H9 (cell line): ENCODE measurements around the gene ING5. TPM values are rescaled to one million over a fixed set of nuclear protein-coding genes. Genes with fewer than 3 reads are reported as not detected.

Source experiments
- DNase-seq: peaks from one replicate; pipeline ENCODE4 v3.0.0-alpha.2; 2017
- H2AFZ ChIP-seq: one replicate; pipeline ENCODE4 v1.6.1; 2013; ENCODE audit warnings: mild to moderate bottlenecking, low read length, control low read depth, moderate library complexity
- H2AK5ac ChIP-seq: 2 replicates; pipeline ENCODE4 v1.6.1; 2013; ENCODE audit warnings: low read length, control low read depth, mixed read lengths; ENCODE audit not compliant: insufficient read length
- H2BK120ac ChIP-seq: one replicate; pipeline ENCODE4 v1.6.1; 2013; ENCODE audit warnings: low read depth, mild to moderate bottlenecking, low read length, control low read depth, inconsistent platforms; ENCODE audit not compliant: poor library complexity, severe bottlenecking
- H2BK12ac ChIP-seq: 2 replicates; pipeline ENCODE4 v1.6.1; 2013; ENCODE audit warnings: low read length, control low read depth, mixed read lengths, low read depth; ENCODE audit not compliant: insufficient read length
- H2BK15ac ChIP-seq: 2 replicates; pipeline ENCODE4 v1.6.1; 2013; ENCODE audit warnings: low read depth, low read length, control low read depth
- H2BK20ac ChIP-seq: one replicate; pipeline ENCODE4 v1.6.1; 2013; ENCODE audit warnings: low read depth, mild to moderate bottlenecking, low read length, control low read depth, inconsistent platforms; ENCODE audit not compliant: poor library complexity, severe bottlenecking
- H2BK5ac ChIP-seq: 2 replicates; pipeline ENCODE4 v1.6.1; 2013; ENCODE audit warnings: low read length, control low read depth, mixed read lengths; ENCODE audit not compliant: insufficient read length
- H3K14ac ChIP-seq: 2 replicates; pipeline ENCODE4 v1.6.1; 2013; ENCODE audit warnings: low read length, control low read depth; ENCODE audit not compliant: insufficient read depth
- H3K18ac ChIP-seq: 2 replicates; pipeline ENCODE4 v1.6.1; 2013; ENCODE audit warnings: low read depth, mild to moderate bottlenecking, mixed read lengths, low read length, control low read depth; ENCODE audit not compliant: insufficient read length
- H3K23ac ChIP-seq: 2 replicates; pipeline ENCODE4 v1.6.1; 2013; ENCODE audit warnings: low read length, control low read depth, mixed read lengths, low read depth; ENCODE audit not compliant: insufficient read length
- H3K23me2 ChIP-seq: 2 replicates; pipeline ENCODE4 v1.6.1; 2013; ENCODE audit warnings: low read depth, mild to moderate bottlenecking, mixed read lengths, low read length, control low read depth; ENCODE audit not compliant: insufficient read length, poor library complexity, severe bottlenecking
- H3K27ac ChIP-seq: 2 replicates; pipeline ENCODE4 v1.5.1; 2013; ENCODE audit warnings: low read length, control low read depth, mixed read lengths, low read depth; ENCODE audit not compliant: insufficient read length
- H3K27me3 ChIP-seq: 2 replicates; pipeline ENCODE4 v1.6.1; 2013; ENCODE audit warnings: low read length, control low read depth, inconsistent platforms; ENCODE audit not compliant: insufficient read depth
- H3K4ac ChIP-seq: 2 replicates; pipeline ENCODE4 v1.6.1; 2013; ENCODE audit warnings: low read depth, mild to moderate bottlenecking, control low read depth, inconsistent platforms, low read length, moderate library complexity
- H3K4me1 ChIP-seq: 2 replicates; pipeline ENCODE4 v1.6.1; 2013; ENCODE audit warnings: low read length, control low read depth, inconsistent platforms; ENCODE audit not compliant: insufficient read depth
- H3K4me2 ChIP-seq: 2 replicates; pipeline ENCODE4 v1.6.1; 2013; ENCODE audit warnings: low read length, control low read depth, mixed read lengths; ENCODE audit not compliant: insufficient read length, insufficient read depth
- H3K56ac ChIP-seq: 2 replicates; pipeline ENCODE4 v1.6.1; 2013; ENCODE audit warnings: low read depth, mild to moderate bottlenecking, mixed read lengths, low read length, control low read depth; ENCODE audit not compliant: insufficient read length
- H3K79me1 ChIP-seq: 2 replicates; pipeline ENCODE4 v1.6.1; 2013; ENCODE audit warnings: low read depth, mild to moderate bottlenecking, moderate library complexity, low read length, control low read depth, inconsistent platforms; ENCODE audit not compliant: insufficient read depth, poor library complexity, severe bottlenecking
- H3K79me2 ChIP-seq: 2 replicates; pipeline ENCODE4 v1.6.1; 2013; ENCODE audit warnings: low read length, control low read depth, inconsistent platforms; ENCODE audit not compliant: insufficient read depth
- H3K9ac ChIP-seq: 2 replicates; pipeline ENCODE4 v1.6.1; 2013; ENCODE audit warnings: low read length, control low read depth, mixed read lengths; ENCODE audit not compliant: insufficient read length; ENCODE audit errors: extremely low read depth
- H3K9me3 ChIP-seq: one replicate; pipeline ENCODE4 v1.6.1; 2013; ENCODE audit warnings: low read depth, low read length, inconsistent platforms; ENCODE audit not compliant: control insufficient read depth
- H3T11ph ChIP-seq: one replicate; pipeline ENCODE4 v1.6.1; 2013; ENCODE audit warnings: mild to moderate bottlenecking, low read length, control low read depth, inconsistent platforms
- H4K20me1 ChIP-seq: one replicate; pipeline ENCODE4 v1.6.1; 2013; ENCODE audit not compliant: control insufficient read depth, insufficient read length, insufficient read depth
- H4K5ac ChIP-seq: 2 replicates; pipeline ENCODE4 v1.6.1; 2013; ENCODE audit warnings: low read depth, mild to moderate bottlenecking, mixed read lengths, low read length, control low read depth; ENCODE audit not compliant: insufficient read length
- H4K8ac ChIP-seq: replicated peaks from 2 replicates; pipeline ENCODE4 v1.6.1; 2013; ENCODE audit warnings: low read length, control low read depth, mixed read lengths, low read depth; ENCODE audit not compliant: insufficient read length
- H4K91ac ChIP-seq: 2 replicates; pipeline ENCODE4 v1.6.1; 2013; ENCODE audit warnings: low read depth, mild to moderate bottlenecking, moderate library complexity, mixed read lengths, low read length, control low read depth; ENCODE audit not compliant: insufficient read length
- H3K27ac Mint-ChIP-seq, 3 experiments: 2 replicates in 2 of 3; 3 replicates in 1 of 3; pipeline ENCODE4 v1.8.0; 2020 to 2021; ENCODE audit warnings: mixed read lengths in 3 of 3, mild to moderate bottlenecking in 1 of 3, moderate library complexity in 1 of 3
- H3K27me3 Mint-ChIP-seq: 2 replicates; pipeline ENCODE4 v1.8.0; 2021; ENCODE audit warnings: low read depth, mild to moderate bottlenecking, moderate library complexity, mixed read lengths
- H3K36me3 Mint-ChIP-seq, 3 experiments: 2 replicates in 2 of 3; 3 replicates in 1 of 3; pipeline ENCODE4 v1.8.0; 2020 to 2021; ENCODE audit warnings: low read depth in 3 of 3, mixed read lengths in 3 of 3; ENCODE audit not compliant: insufficient read depth in 1 of 3
- H3K4me1 Mint-ChIP-seq, 2 experiments: 2 replicates each; pipeline ENCODE4 v1.8.0; 2020; ENCODE audit warnings: mixed read lengths in 2 of 2
- H3K4me3 Mint-ChIP-seq, 2 experiments: 2 replicates in 1 of 2; 3 replicates in 1 of 2; pipeline ENCODE4 v1.8.0; 2020 to 2021; ENCODE audit warnings: mild to moderate bottlenecking in 2 of 2, mixed read lengths in 2 of 2, moderate library complexity in 1 of 2
- H3K9me3 Mint-ChIP-seq, 2 experiments: 2 replicates in 1 of 2; 3 replicates in 1 of 2; pipeline ENCODE4 v1.8.0; 2020; ENCODE audit warnings: mild to moderate bottlenecking in 2 of 2, mixed read lengths in 2 of 2, moderate library complexity in 1 of 2
- CTCF ChIP-seq: fragments of 200-600 bp; sonication (generic); conservative IDR thresholded peaks from 3 replicates; pipeline ENCODE4 v1.8.0; 2021; ENCODE audit warnings: antibody characterized with exemption, mild to moderate bottlenecking
- WGBS: extraction: QIAGEN DNeasy Blood & Tissue Kit; methylation state at CpG from one replicate; pipeline ENCODE4 v1.1.7; 2013; ENCODE audit warnings: missing lambda C conversion rate, low lambda C conversion rate, mixed read lengths; ENCODE audit not compliant: insufficient read length; ENCODE audit errors: extremely low coverage; 5-methylcytosine and 5-hydroxymethylcytosine counted together
- total RNA-seq: library from RNA; stranded (reverse); gene quantifications from 2 replicates; pipeline ENCODE4 v1.2.1, GENCODE V29; 2021

The ING5 gene
- total RNA-seq, 1 experiment from 2014 or later, result 66.0 TPM

GRCh38 chr2:241654551-241654950 is 47.3 kb upstream of the ING5 start:
- Histone ChIP-seq H3K4me2 (no peak overlapping the region), H3T11ph (no peak overlapping the region), H2BK15ac (no peak overlapping the region), H3K9ac (no peak overlapping the region), H4K5ac (no peak overlapping the region), H3K23me2 (no peaks in the 10 kb centered on the region), H3K14ac (no peak overlapping the region), H2BK120ac (no peak overlapping the region), H3K79me1 (peaks cover 8% of the 10 kb centered on the region), H3K27me3 (no peaks in the 10 kb centered on the region), H3K4me1 (peaks cover 4% of the 10 kb centered on the region; the same call in 1 of the 2 replicates), H4K91ac (no peak overlapping the region), H2BK20ac (no peak overlapping the region), H3K56ac (no peak overlapping the region), H3K4ac (no peak overlapping the region), H3K23ac (no peak overlapping the region), H3K18ac (no peak overlapping the region), H3K27ac (no peak overlapping the region), H2AK5ac (no peak overlapping the region), H3K9me3 (no peaks in the 10 kb centered on the region), H2AFZ (no peak overlapping the region), H3K79me2 (peaks cover 9% of the 10 kb centered on the region; the same call in 1 of the 2 replicates), H2BK12ac (no peak overlapping the region), H2BK5ac (no peak overlapping the region), H4K20me1 (no peaks in the 10 kb centered on the region), H4K8ac (no peak overlapping the region)
- Mint-ChIP-seq H3K4me1 (peaks cover 13 to 14% of the 10 kb centered on the region in 2 experiments), H3K36me3 (peaks cover 33 to 76% (median 71%) of the 10 kb centered on the region in 3 experiments; a peak in 6 of 7 replicates), H3K4me3 (no peak overlapping the region), H3K9me3 (no peaks in the 10 kb centered on the region), H3K27me3 (no peaks in the 10 kb centered on the region), H3K27ac (no peak overlapping the region)
- TF ChIP-seq CTCF, result no peak
- no peak for DNase-seq
- WGBS, result no CpG with 5 or more reads among the region's 12 CpGs
